HG03196 (cell line): Measurements from ENCODE around the gene GLIS1.

Experiments
- ATAC-seq: cut with Tn5 transposase; IDR thresholded peaks from one replicate; pipeline ENCODE4 v1.9.1; 2021; ENCODE audit not compliant: unreplicated experiment

The GLIS1 gene

GRCh38 chr1:53473463-53473862 is 265.5 kb downstream of the GLIS1 start:
- no peak for ATAC-seq

- ATAC-seq, result no peak
These were observed 268.0 kb downstream of the GLIS1 start for GRCh38 chr1:53471000-53471399.

GRCh38 chr1:53470584-53470983 is 268.4 kb downstream of the GLIS1 start:
- no peak for ATAC-seq

GRCh38 chr1:53470155-53470554 is 268.8 kb downstream of the GLIS1 start:
- ATAC-seq, result no peak

GRCh38 chr1:53469373-53469772 is 269.6 kb downstream of the GLIS1 start:
- no peak for ATAC-seq

- no peak for ATAC-seq
These were observed 270.6 kb downstream of the GLIS1 start for GRCh38 chr1:53468374-53468773.

DNA sequence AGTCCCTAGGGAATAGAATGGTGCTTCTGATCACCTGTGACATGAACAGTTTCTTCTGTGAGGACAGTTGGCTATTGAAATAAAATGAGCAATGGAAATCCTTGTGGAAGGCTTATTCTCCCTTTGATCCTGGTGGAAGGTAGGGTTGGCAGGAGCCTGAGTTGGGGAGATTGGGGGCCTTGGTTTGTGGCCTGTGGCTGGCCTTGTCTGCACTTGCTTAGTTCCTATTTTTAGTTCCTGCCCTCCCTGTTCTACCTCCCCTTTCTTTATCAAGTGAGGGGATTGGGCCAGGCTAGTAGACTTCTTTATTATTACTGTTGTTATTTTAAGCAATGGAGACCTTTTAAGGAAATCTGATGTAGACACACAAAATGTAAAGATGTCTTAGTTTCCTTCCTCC is 271.6 kb downstream of the GLIS1 start:
- no peak for ATAC-seq

DNA sequence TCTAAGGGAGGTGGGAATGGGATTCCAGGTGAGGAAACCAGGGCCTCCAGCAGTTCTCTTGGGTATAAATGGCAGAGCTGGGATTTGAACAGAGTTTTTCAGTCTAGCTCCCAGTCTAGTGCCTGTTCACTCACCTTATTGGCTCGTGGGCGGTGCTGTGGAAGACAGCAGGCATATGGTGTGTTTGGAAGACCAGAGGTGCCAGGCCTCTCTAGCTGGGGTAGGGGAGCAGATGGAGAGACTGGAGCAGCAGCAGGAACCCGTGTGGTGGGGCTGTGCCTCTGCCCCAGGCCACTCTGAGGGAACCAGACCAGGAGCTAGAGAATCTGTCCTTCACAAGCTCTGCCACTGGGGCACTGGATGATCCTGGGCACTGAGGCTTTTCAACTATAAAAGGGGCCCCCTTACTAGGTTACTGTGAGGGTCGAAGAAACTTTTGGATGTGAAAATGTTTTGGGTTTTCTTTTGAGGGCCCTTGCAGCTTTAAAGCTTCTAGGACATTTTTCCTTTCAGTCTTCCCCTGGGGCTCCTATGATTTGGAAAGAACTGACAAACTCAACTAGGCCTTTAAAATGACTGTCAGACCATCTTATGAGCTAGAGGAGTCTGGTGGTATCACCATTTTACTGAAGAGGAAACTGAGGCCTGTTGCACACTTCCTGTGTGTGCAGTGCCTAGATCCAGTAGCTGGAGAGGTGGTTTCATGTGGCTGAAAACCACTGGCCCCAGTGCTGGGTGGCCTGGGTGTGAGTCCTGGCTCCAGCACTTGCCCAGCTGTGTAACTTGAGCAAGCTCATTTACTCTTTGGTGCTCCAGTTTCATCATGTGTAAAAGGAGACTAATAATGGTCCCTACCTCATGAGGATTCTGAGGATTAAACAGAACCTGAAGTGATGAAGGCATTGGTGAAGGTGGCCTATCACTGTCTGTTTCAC is 273.7 kb downstream of the GLIS1 start:
- no peak for ATAC-seq

GRCh38 chr1:53463961-53464899 is 274.7 kb downstream of the GLIS1 start:
- ATAC-seq, result no peak

DNA sequence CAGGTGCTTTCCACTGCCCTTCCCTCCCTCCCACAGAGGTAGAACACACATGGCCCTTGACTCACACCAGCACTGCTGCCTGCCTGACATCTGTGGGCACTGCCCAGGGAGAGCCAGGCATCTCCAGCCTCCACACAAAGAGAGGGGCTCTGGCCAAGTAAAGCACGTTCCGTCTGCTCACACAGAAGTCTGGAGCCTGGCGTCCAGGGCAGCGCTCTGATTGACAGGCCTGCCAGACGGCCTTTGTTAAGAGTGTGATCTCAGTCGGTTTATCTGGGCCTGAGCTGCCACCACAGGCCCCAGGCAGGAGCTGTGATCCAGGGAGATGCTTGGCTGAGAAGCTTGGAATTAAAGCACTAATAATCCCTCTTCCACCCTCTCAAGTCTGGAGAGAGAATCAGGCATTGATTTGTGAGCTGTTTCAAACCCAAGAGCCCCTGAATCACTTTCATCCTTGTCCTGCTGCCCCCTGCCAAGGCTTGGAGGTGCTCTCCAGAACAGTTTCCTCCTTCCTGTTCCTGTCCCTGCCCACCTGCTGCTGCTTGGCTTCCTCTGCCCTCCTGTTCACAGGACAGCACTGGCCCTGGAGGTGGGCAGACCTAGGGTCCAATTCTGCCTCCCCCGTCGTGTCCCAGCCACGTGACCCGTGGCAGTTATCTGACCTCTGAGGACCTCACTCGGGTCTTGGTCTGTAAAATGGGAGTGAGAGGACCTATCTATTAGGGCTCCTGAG is 276.0 kb downstream of the GLIS1 start:
- no peak for ATAC-seq

GRCh38 chr1:53462193-53462592 is 276.8 kb downstream of the GLIS1 start:
- ATAC-seq, result no peak

DNA sequence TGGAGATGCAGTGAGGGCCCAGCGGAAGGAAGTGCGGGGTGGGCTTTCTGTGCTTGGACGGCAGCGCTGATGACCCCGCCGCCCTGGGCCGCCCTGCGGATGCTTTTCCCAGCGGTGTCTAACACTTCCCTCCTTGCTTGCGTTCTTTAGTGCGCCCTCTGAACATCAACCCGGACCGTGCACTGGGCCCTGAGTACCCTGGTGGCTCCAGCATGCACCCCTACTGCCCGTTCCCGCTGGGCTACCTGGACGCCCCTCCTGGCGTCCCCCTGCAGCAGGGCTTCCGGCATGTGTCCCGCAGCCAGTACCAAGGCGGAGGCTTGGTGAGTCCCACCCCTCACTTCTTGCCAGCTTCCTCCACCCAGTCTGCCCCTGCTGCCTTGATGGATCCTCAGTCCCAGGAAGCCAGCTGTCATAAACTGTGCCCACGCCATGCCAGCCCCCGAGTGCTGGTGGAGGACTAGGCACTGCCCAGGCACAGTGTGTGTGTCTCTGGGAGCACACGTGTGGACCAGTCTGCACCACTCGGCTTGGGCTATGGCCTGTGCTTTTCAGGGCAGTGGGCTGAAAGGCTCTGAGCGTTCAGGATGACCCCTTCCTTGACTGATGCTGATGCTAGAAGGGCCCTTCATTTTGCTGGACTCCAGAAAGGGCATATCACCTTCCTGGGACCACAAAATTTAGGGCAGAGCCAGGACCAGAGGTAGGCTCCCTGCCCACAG is 277.5 kb downstream of the GLIS1 start:
- ATAC-seq, result no peak

GRCh38 chr1:53460666-53461322 is 278.2 kb downstream of the GLIS1 start:
- ATAC-seq, result no peak

- no peak for ATAC-seq
These were observed 278.7 kb downstream of the GLIS1 start for GRCh38 chr1:53460211-53460634.

- ATAC-seq, result no peak
These were observed 279.4 kb downstream of the GLIS1 start, which contains the start of gene DMRTB1 for GRCh38 chr1:53459321-53460175. DMRTB1 (plus strand) TSS chr1:53459399; CDS start chr1:53459454, 55 bp downstream.

- ATAC-seq, result no peak
These were observed 280.3 kb downstream of the GLIS1 start for GRCh38 chr1:53458634-53459033.
